Inflammatory macrophage (primary cell): ENCODE measurements around the gene SCN5A.

Experiments
- DNase-seq, 2 donors: peaks; one replicate each; pipeline ENCODE4 v3.0.0-alpha.2; 2020 to 2022

Gene SCN5A

DNA sequence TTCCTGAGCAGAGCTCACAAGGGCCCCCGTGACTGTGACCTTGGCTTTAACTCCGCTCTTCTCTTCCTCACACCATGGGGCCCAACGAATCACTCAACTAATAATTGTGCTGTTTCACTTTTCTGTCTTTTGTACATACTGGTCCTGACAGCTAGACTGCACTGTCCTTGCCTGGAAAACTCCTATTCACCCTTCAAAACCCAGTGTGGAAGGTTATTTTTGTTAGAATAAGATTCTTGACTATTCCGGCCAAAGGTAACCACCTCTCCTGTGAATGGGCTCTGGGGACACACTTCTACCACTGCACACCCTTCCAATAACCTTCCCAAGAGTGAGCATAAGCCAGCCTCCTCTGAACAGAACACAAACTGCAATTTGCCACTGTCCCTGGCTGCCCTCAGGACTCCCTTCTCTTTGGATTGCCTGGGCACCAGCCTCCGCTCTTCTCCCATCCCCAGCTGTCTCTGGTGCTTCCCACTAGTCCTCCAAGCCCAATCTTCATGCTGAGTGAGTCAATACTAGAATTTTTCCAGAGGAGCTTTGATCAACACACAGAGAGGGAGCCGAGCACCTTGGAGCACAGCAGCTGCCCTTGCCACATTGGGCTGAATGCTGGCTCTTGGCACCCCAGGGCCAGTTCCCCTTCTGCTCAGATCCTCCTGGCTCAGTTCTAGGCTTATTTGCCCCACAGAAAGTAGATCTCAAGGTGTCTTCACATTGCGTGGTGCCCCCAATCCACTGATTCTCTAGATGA is 2.1 kb downstream of the SCN5A start:
- no peak for DNase-seq

DNA sequence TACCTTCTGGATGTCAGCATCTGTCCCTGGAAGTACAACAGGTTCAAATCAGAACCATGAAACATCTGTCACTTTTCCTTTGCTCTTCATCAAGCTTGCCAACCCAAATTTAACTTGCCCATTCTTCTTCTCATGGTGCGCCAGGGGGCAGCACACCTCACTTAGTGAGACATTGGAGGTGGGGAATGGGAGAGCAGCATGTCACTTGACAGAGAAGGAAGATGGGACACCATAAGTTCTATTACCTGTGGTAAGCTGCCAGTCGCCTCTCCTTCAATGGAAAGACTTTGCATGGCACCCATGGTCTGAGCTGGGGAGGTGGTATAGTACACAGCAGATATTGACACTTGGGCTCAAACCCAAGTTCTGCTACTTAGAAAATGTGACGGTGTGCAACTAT is 2.9 kb downstream of the SCN5A start:
- DNase-seq, result no peak

DNA sequence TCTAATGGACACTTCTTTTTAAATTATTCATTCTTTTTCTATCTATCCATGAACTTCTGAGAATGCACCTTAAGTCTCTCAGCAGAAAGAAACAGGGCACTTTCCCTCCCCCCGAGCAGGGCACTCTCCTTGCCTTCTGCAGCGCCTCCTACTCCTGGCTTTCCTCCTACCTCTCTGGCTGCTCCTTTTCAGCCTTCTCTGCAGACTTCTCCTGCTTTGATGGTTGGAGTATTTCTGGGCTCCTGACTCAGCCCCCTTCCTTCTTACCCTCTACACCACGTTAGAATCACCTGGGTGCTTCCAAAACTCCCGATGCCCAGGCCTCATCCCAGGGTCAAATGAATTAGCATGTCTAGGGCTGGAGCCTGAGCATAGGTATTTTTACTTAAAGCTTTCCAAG is 3.4 kb downstream of the SCN5A start:
- DNase-seq, result no peak

DNA sequence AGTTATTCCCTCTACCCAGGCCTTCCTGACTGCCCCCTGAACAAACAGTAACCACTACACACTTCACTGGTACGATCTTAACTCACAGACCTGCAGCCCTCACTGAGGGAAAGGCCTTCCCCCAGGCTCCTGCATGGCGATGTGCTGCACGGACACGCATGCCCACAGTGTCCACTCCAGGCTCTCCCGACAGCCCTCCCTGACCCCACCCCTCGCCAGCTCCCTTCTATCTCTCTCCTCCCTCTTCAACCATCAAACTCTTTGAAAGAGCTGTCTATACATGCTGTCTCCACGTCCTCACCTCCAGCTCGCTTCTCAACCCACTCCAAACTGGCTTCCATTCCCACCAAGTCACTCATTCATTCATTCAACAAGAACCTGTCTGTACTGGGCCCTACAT is 3.9 kb downstream of the SCN5A start:
- DNase-seq, result no peak

- DNase-seq, result no peak
Observed at GRCh38 chr3:38645076-38645475, 4.4 kb downstream of the SCN5A start.

DNA sequence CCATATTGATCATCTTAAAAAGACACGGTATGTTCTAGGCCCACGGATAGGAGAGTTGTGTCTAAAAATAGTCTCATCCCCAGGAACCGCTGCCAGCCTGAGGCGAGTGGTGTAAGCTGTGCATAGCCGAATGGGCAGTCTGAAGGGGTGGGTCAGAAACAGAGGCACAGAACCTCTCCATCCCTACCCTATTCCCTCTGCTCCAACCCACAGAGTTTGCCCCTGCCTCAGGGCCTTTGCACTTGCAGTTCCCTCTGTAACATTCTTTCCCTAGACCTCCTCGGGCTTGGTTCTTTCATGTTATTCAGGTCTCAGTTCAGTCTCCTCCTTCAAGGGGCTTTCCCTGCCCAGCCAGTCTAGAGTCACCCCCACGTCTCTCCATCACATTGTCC is 4.8 kb downstream of the SCN5A start:
- DNase-seq, result no peak

DNA sequence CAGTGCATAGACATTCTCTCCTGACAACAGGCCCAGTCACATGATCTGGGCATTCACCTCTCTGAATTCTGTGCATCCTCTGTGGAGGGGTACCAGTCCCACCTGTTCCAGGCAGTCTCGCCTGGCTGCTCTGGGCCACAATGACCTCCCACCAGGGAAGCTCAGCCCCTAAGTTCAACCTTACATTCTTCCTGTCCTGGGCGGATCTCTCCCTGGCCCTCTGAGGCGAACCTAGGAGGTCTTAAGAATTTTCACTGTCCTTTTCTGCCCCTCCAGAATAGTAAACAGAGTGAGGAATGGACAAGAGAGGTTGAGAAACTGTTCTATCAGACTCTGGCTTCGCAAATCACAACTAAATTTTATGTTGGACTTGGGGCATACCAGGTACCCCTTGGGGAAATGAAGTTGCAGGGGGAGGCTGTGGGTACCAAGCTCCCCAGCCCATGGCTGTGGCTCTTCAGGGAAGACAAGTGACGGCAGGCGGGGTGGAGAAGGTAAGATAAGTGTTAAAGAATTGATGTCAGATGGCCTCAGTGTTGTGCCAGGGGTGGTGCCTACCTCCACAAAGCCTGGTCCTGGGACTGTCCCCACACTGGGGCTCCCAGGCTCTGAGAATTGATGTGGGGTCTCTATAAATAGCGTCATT is 5.3 kb downstream of the SCN5A start:
- no peak for DNase-seq

DNA sequence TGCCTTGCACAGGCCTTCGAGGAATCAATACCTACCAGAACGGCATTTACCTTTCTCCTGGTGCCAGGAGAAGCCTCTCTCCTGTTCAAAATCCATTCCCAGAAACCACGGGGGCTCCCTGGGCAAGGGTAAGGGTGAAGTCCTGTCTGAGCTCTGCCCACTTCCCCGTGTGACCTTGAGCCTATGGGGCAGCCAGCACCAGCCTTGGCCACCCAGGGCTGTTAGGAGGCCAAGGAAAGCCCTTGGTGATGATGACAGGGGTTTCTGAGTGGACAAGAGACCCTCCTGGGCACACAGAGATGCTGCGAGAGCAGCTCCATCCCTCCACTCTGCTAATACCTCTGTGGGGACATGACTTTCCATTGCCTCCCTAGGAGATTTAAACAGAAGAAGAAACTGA is 5.9 kb downstream of the SCN5A start:
- DNase-seq, result no peak

DNA sequence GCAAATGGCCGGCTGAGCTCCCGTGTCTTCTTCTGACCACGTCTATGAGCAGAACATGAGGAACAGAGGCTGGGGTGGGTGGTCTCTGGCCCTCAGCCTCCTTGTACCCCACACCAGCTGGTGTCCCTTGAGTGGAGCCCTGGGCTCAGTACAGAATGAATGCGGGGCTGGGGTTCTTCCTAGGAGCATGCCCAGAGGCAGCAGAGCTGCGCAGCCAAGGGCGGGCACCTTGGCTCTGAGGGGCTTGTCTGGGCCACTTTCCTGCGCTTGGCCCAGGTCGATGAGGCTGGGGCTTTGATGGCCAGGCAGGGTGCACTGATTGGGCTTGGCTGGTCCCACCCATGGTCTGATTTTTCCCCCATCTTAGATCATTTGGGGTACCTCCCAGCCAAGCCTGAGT is 6.4 kb downstream of the SCN5A start:
- no peak for DNase-seq

- no peak for DNase-seq
Observed at GRCh38 chr3:38641461-38642110, 7.9 kb downstream of the SCN5A start.

- no peak for DNase-seq
Observed at GRCh38 chr3:38640661-38641452, 8.6 kb downstream of the SCN5A start.

DNA sequence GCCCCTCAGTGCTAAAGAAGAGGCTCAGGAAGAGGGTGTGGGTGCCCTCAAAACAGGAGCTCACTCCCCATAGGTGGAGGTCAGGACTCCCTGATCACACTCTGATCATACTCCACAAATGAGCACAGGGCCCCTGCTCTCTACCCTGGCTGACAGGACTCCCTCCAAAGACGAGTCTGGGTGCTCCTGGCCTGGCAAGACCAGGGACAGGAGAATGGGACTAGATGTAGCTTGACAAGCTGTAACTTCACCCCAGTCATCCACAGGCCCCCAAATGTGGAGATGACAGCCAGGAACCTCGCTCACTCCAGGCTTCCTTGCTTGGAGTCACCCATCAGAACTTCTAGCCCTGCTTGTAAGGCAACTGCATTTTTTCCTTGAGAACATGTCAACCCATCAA is 11.1 kb downstream of the SCN5A start:
- no peak for DNase-seq

DNA sequence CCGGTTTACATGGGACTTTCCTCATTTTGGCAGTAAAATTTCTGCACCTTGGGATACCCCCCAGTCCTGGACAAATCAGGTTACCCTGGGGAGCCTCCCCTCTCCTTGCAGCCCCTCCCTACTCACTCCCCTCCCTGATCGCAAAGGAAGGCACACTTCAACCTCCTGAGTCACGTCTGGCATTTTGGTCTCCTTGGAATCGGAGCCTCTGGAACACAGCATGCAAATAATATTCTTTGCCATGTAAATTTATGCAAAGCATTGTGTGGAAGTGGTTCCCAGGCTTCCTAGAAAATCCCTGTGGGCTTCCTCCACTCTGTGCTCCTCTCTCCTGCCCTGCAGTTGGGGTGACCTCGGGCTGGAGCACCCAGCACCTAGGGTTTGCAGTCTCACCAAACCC is 11.6 kb downstream of the SCN5A start:
- no peak for DNase-seq

DNA sequence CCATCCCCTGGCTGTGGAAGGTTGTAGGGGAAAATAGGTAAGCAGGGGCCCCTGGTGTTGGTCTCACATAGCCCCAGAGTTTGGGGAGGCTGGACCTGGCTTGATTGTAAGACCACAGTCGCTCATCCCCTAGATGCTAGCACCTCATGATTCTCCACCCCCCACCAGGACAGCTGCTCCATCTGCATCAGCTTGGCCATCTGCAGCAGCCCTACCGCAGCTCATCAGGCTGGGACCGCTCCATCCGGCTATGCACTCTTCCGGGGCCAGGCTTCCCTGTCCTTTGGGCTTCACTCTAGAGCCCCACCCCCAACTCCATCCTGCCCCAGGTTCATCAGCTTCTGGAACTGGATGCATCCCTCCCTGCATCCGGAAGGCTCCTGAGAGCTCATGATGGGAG is 12.6 kb downstream of the SCN5A start:
- no peak for DNase-seq

DNA sequence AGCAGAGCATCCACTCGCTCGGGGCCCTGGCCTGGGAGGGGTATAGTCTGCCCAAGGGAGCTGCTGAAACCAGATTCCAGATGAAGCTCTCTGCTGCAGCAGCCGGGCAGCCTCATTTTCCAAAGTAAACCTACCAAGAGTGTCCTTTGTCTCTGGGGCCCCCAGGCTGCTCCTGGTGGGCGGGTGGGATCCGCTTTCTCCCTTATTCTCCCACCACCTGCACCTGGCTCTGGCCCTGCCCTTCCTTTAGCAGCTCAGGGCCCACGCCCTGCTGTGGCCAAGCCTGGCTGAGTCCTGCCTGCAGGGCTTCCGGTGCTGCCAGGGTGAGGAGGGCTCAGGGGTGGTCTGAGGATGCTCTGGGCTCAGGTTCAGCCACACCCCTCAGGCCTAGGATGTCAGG is 13.0 kb downstream of the SCN5A start:
- DNase-seq, result no peak

- no peak for DNase-seq
Observed at GRCh38 chr3:38634111-38634510, 15.4 kb downstream of the SCN5A start.

GRCh38 chr3:38632989-38633388 is 16.5 kb downstream of the SCN5A start:
- DNase-seq, result no peak

GRCh38 chr3:38630606-38631005 is 18.9 kb downstream of the SCN5A start:
- no peak for DNase-seq

DNA sequence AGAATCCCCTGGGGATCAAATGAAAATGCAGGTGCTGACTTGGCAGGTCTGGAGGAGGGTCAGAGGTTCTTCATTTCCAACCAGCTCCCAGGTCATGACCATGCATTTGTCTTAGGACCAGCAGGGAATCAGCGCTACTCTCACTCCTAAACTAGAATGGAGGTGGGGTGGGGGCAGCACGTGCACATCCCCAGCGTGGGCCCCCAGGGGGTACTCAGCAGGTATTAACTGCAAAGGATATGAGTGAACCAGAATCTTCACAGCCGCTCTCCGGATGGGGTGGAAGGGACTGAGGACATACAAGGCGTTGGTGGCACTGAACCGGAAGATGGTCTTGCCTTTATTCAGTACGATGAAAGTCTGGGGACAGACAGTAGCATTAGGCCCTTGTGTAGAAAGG is 19.4 kb downstream of the SCN5A start:
- DNase-seq, result no peak

DNA sequence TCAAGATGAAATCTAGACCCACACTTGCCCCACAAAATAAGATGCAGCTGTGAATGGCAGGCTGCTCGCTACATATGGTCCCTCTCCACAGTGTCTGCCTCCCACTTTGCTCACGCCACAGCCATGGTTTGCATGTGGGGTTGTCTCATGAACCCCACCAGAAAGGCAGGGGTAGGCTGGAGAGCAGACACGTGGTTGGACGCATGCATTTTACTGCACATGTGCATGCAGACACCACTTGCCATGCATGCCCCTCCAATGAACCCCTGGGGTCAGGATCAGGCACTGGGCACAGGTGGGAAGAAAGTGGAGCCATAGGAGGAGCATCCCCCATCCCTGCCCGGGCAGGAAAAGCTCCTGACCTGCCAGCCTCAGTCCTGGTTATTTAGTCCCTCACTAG is 20.7 kb downstream of the SCN5A start:
- DNase-seq, result no peak

DNA sequence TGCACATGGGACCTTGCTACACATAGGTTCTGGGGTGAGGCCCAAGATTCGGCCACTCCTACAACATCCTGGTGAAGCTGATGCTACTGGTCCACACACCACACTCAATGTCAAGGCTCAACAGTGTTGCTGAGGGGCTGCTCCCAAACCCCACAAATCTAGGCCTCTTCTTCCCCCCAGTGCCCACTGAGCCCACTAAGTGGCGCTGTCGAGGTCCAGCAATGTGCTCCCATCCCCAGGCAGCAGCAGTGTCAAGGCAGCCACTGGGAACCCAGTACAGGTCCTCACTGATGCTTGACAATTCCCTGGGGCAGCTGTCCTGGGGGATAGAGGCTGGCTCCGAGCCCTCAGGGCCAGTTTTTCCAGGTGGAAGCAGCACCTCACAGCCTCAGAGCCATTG is 21.5 kb downstream of the SCN5A start:
- no peak for DNase-seq

GRCh38 chr3:38626171-38626570 is 23.3 kb downstream of the SCN5A start:
- no peak for DNase-seq

- DNase-seq, result no peak
Observed at GRCh38 chr3:38623539-38623938, 25.9 kb downstream of the SCN5A start.
